GM19438 (cell line): Measurements from ENCODE around the gene CRELD1.
A peak's percentile ranks its signal among the peaks of the same experiment; 100 is the strongest.
"Not testable (repeated sequence)": the region's sequence is repeated elsewhere in the genome, so short reads cannot be mapped to it uniquely, and the experiment has no call there.

Experiments
- ATAC-seq: cut with Tn5 transposase; IDR thresholded peaks from one replicate; pipeline ENCODE4 v1.9.1; 2021; ENCODE audit warnings: low read depth; ENCODE audit not compliant: unreplicated experiment

CRELD1 gene

GRCh38 chr3:9933561-9934234 lies at the start of gene CRELD1:
TSS of gene CRELD1 (plus strand) at chr3:9933834. CDS start at chr3:9934439, 605 bp downstream.
- peak; percentile 87 for ATAC-seq

GRCh38 chr3:9884555-9885165 lies 49.0 kb upstream of the CRELD1 start:
- ATAC-seq = no peak

- no peak for ATAC-seq
These were observed 47.3 kb upstream of the CRELD1 start for GRCh38 chr3:9886328-9886727.

- no peak for ATAC-seq
These were observed 46.2 kb upstream of the CRELD1 start for GRCh38 chr3:9887480-9887879.

- no peak for ATAC-seq
These were observed 45.1 kb upstream of the CRELD1 start for GRCh38 chr3:9888540-9888939.

GRCh38 chr3:9889405-9889804 lies 44.2 kb upstream of the CRELD1 start:
- ATAC-seq = no peak

- ATAC-seq = peak; percentile 81
These were observed 43.2 kb upstream of the CRELD1 start, which contains the start of gene JAGN1 for GRCh38 chr3:9890249-9891071. TSS of gene JAGN1 (plus strand) at chr3:9890610. CDS start at chr3:9890723, 113 bp downstream.

GRCh38 chr3:9891072-9891622 lies 42.5 kb upstream of the CRELD1 start:
- ATAC-seq = no peak

- no peak for ATAC-seq
These were observed 39.9 kb upstream of the CRELD1 start for GRCh38 chr3:9893739-9894138.

GRCh38 chr3:9895715-9896114 lies 37.9 kb upstream of the CRELD1 start:
- ATAC-seq = not testable (repeated sequence)

- ATAC-seq = not testable (repeated sequence)
These were observed 36.8 kb upstream of the CRELD1 start for GRCh38 chr3:9896755-9897407.

GRCh38 chr3:9897408-9898372 lies 35.9 kb upstream of the CRELD1 start:
- peak; percentile 59 for ATAC-seq

- ATAC-seq = no peak
These were observed 35.0 kb upstream of the CRELD1 start for GRCh38 chr3:9898467-9899241.

- no peak for ATAC-seq
These were observed 34.3 kb upstream of the CRELD1 start for GRCh38 chr3:9899289-9899791.

- not testable (repeated sequence) for ATAC-seq
These were observed 32.6 kb upstream of the CRELD1 start for GRCh38 chr3:9900965-9901415.

- no peak for ATAC-seq
These were observed 31.7 kb upstream of the CRELD1 start for GRCh38 chr3:9901967-9902366.

GRCh38 chr3:9902372-9903237 lies 31.0 kb upstream of the CRELD1 start, which contains the start of gene IL17RE:
TSS of gene IL17RE (plus strand) at chr3:9902848. CDS start at chr3:9902933, 85 bp downstream.
- no peak for ATAC-seq
